ENCODE measurements around the gene CD300H.

Gene CD300H

GRCh38 chr17:74516561-74517328 is 50.6 kb downstream of the CD300H start (continued):
- TF ChIP-seq PPARA (CRISPR knock-in tag; IDR thresholded peaks at IDR 0.05; ENCODE audit: borderline replicate concordance), result no peak
- TF ChIP-seq RARB (CRISPR knock-in tag; IDR thresholded peaks at IDR 0.05), result no peak
- TF ChIP-seq ZNF565 (CRISPR knock-in tag; conservative IDR thresholded peaks at IDR 0.05; ENCODE audit: low read depth), result no peak
- TF ChIP-seq TOX (CRISPR knock-in tag; IDR thresholded peaks at IDR 0.05; ENCODE audit: borderline replicate concordance), result no peak
- TF ChIP-seq ZFP30 (CRISPR knock-in tag; IDR thresholded peaks at IDR 0.05), result no peak
- no peak for TF ChIP-seq TCF4 (CRISPR knock-in tag; IDR thresholded peaks at IDR 0.05; ENCODE audit: borderline replicate concordance)
- no peak for TF ChIP-seq ARNTL (CRISPR knock-in tag; IDR thresholded peaks at IDR 0.05; ENCODE audit: borderline replicate concordance, low read depth)
- TF ChIP-seq, protein P1, sequence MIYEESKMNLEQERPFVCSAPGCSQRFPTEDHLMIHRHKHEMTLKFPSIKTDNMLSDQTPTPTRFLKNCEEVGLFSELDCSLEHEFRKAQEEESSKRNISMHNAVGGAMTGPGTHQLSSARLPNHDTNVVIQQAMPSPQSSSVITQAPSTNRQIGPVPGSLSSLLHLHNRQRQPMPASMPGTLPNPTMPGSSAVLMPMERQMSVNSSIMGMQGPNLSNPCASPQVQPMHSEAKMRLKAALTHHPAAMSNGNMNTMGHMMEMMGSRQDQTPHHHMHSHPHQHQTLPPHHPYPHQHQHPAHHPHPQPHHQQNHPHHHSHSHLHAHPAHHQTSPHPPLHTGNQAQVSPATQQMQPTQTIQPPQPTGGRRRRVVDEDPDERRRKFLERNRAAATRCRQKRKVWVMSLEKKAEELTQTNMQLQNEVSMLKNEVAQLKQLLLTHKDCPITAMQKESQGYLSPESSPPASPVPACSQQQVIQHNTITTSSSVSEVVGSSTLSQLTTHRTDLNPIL (CRISPR knock-in tag; IDR thresholded peaks at IDR 0.05; ENCODE audit: low read depth), result no peak
- no peak for TF ChIP-seq SNAI2 (CRISPR knock-in tag; IDR thresholded peaks at IDR 0.05)
- TF ChIP-seq ZNF70 (CRISPR knock-in tag; IDR thresholded peaks at IDR 0.05), result no peak

DNA sequence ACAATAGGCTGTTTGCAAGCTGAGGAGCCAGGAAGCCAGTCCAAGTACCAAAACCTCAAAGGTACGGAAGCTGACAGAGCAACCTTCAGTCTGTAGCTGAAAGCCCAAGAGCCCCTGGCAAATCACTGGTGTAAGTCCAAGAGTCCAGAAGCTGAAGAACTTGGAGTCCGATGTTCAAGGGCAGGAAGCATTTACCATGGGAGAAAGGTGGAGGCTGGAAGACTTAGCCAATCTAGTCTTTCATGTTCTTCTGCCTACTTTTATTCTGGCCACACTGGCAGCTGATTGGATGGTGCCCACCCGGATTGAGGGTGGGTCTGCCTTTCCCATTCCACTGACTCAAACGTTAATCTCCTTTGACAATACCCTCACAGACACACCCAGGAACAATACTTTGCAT is 51.4 kb downstream of the CD300H start:
- TF ChIP-seq ZNF70 (CRISPR knock-in tag; IDR thresholded peaks at IDR 0.05) (no peak), ARNTL (CRISPR knock-in tag; IDR thresholded peaks at IDR 0.05; ENCODE audit: borderline replicate concordance, low read depth) (no peak), CSDC2 (CRISPR knock-in tag; IDR thresholded peaks at IDR 0.05) (no peak)
- no peak for ATAC-seq

DNA sequence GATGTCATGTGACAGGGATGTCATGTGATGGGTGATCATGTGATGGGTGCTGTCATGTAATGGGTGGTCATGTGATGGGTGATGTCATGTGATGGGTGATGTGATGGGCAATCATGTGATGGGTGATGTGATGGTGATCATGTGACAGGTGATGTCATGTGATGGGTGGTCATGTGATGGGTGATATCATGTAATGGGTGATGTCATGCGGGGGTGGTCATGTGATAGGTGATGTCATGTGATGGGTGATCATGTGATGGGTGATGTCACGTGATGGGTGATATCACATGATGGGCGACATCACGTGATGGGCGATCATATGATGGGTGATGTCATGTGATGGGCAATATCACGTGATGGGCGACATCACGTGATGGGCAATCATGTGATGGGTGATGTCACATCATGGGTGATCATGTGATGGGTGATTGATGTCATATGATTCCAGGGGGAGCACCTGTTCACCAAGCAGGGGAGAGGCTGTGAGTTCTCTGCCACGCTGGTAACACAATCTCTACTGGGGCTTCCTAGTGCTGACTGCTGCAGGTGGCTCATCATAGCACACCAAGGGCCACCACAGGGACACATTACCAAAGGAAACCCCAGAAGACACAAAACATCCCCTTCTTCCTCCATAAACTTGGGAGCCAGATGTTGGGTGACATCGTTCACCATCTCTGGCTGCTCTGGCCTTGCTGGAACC is 52.5 kb downstream of the CD300H start:
- ATAC-seq, result no peak
- TF ChIP-seq ZFP3 (CRISPR knock-in tag; IDR thresholded peaks at IDR 0.05) (no peak), BACH2 (CRISPR knock-in tag; IDR thresholded peaks at IDR 0.05; ENCODE audit: borderline replicate concordance) (no peak), ZNF8 (CRISPR knock-in tag; IDR thresholded peaks at IDR 0.05) (no peak), POU6F1 (CRISPR knock-in tag; IDR thresholded peaks at IDR 0.05; ENCODE audit: borderline replicate concordance, low read depth) (no peak), ISL1 (CRISPR knock-in tag; IDR thresholded peaks at IDR 0.05) (no peak), PPARA (CRISPR knock-in tag; IDR thresholded peaks at IDR 0.05; ENCODE audit: borderline replicate concordance) (no peak), TCF4 (CRISPR knock-in tag; IDR thresholded peaks at IDR 0.05; ENCODE audit: borderline replicate concordance) (no peak), ZC3H10 (CRISPR knock-in tag; IDR thresholded peaks at IDR 0.05) (no peak), SNAI2 (CRISPR knock-in tag; IDR thresholded peaks at IDR 0.05) (no peak), GLIS3 (CRISPR knock-in tag; IDR thresholded peaks at IDR 0.05) (no peak), ZNF565 (CRISPR knock-in tag; conservative IDR thresholded peaks at IDR 0.05; ENCODE audit: low read depth) (no peak), ARNTL (CRISPR knock-in tag; IDR thresholded peaks at IDR 0.05; ENCODE audit: borderline replicate concordance, low read depth) (no peak), ZFP30 (CRISPR knock-in tag; IDR thresholded peaks at IDR 0.05) (no peak), PATZ1 (CRISPR knock-in tag; IDR thresholded peaks at IDR 0.05; ENCODE audit: borderline replicate concordance) (no peak), ZNF70 (CRISPR knock-in tag; IDR thresholded peaks at IDR 0.05) (no peak)
- TF ChIP-seq, protein P2, sequence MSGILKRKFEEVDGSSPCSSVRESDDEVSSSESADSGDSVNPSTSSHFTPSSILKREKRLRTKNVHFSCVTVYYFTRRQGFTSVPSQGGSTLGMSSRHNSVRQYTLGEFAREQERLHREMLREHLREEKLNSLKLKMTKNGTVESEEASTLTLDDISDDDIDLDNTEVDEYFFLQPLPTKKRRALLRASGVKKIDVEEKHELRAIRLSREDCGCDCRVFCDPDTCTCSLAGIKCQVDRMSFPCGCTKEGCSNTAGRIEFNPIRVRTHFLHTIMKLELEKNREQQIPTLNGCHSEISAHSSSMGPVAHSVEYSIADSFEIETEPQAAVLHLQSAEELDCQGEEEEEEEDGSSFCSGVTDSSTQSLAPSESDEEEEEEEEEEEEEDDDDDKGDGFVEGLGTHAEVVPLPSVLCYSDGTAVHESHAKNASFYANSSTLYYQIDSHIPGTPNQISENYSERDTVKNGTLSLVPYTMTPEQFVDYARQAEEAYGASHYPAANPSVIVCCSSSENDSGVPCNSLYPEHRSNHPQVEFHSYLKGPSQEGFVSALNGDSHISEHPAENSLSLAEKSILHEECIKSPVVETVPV (CRISPR knock-in tag; IDR thresholded peaks at IDR 0.05), result no peak
- TF ChIP-seq, protein P3, sequence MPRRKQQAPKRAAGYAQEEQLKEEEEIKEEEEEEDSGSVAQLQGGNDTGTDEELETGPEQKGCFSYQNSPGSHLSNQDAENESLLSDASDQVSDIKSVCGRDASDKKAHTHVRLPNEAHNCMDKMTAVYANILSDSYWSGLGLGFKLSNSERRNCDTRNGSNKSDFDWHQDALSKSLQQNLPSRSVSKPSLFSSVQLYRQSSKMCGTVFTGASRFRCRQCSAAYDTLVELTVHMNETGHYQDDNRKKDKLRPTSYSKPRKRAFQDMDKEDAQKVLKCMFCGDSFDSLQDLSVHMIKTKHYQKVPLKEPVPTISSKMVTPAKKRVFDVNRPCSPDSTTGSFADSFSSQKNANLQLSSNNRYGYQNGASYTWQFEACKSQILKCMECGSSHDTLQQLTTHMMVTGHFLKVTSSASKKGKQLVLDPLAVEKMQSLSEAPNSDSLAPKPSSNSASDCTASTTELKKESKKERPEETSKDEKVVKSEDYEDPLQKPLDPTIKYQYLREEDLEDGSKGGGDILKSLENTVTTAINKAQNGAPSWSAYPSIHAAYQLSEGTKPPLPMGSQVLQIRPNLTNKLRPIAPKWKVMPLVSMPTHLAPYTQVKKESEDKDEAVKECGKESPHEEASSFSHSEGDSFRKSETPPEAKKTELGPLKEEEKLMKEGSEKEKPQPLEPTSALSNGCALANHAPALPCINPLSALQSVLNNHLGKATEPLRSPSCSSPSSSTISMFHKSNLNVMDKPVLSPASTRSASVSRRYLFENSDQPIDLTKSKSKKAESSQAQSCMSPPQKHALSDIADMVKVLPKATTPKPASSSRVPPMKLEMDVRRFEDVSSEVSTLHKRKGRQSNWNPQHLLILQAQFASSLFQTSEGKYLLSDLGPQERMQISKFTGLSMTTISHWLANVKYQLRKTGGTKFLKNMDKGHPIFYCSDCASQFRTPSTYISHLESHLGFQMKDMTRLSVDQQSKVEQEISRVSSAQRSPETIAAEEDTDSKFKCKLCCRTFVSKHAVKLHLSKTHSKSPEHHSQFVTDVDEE (CRISPR knock-in tag; IDR thresholded peaks at IDR 0.05), result no peak
